Mesendoderm (in vitro differentiated cells): Measurements from ENCODE around the gene CPEB2.

Experiments
- DNase-seq: peaks from one replicate; pipeline ENCODE4 v3.0.0; 2013
- H2AK5ac ChIP-seq: 2 replicates; pipeline ENCODE4 v1.6.1; 2013; ENCODE audit warnings: low read length, inconsistent platforms
- H2BK120ac ChIP-seq: 2 replicates; pipeline ENCODE4 v1.6.1; 2013; ENCODE audit warnings: low read depth, mild to moderate bottlenecking, low read length, moderate library complexity, mixed read lengths
- H2BK15ac ChIP-seq: replicated peaks from 2 replicates; pipeline ENCODE4 v1.6.1; 2013; ENCODE audit warnings: low read depth, mild to moderate bottlenecking, moderate library complexity
- H2BK5ac ChIP-seq: 2 replicates; pipeline ENCODE4 v1.6.1; 2013; ENCODE audit warnings: low read length, inconsistent platforms
- H3K18ac ChIP-seq: 2 replicates; pipeline ENCODE4 v1.6.1; 2013; ENCODE audit warnings: mild to moderate bottlenecking, low read length, mixed read lengths
- H3K23ac ChIP-seq: one replicate; pipeline ENCODE4 v1.6.1; 2013; ENCODE audit warnings: low read length
- H3K27ac ChIP-seq: 2 replicates; pipeline ENCODE4 v1.5.1; 2013; ENCODE audit warnings: low read depth, mild to moderate bottlenecking, inconsistent platforms, low read length, moderate library complexity
- H3K27me3 ChIP-seq: 2 replicates; pipeline ENCODE4 v1.6.1; 2013; ENCODE audit warnings: low read length, control low read depth, mild to moderate bottlenecking, inconsistent platforms; ENCODE audit not compliant: insufficient read depth, poor library complexity
- H3K36me3 ChIP-seq: 2 replicates; pipeline ENCODE4 v1.6.1; 2013; ENCODE audit warnings: low read length, inconsistent platforms; ENCODE audit not compliant: control insufficient read depth, insufficient read depth
- H3K4ac ChIP-seq: one replicate; pipeline ENCODE4 v1.6.1; 2013; ENCODE audit warnings: low read depth, mild to moderate bottlenecking, low read length, moderate library complexity
- H3K4me1 ChIP-seq: 2 replicates; pipeline ENCODE4 v1.6.1; 2013; ENCODE audit warnings: low read depth, low read length, inconsistent platforms; ENCODE audit not compliant: control insufficient read depth
- H3K4me2 ChIP-seq: 2 replicates; pipeline ENCODE4 v1.6.1; 2013; ENCODE audit warnings: low read length
- H3K4me3 ChIP-seq: 2 replicates; pipeline ENCODE4 v1.5.1; 2013; ENCODE audit warnings: mild to moderate bottlenecking, low read length
- H3K56ac ChIP-seq: one replicate; pipeline ENCODE4 v1.6.1; 2013; ENCODE audit warnings: low read length
- H3K79me1 ChIP-seq: 2 replicates; pipeline ENCODE4 v1.6.1; 2013; ENCODE audit warnings: low read length, inconsistent platforms
- H3K79me2 ChIP-seq: 2 replicates; pipeline ENCODE4 v1.6.1; 2013; ENCODE audit warnings: mild to moderate bottlenecking, low read length; ENCODE audit not compliant: control insufficient read depth, insufficient read depth
- H3K9ac ChIP-seq: 2 replicates; pipeline ENCODE4 v1.6.1; 2013; ENCODE audit warnings: low read length, inconsistent platforms
- H4K5ac ChIP-seq: one replicate; pipeline ENCODE4 v1.6.1; 2013; ENCODE audit warnings: low read length
- H4K8ac ChIP-seq: one replicate; pipeline ENCODE4 v1.6.1; 2013; ENCODE audit warnings: low read depth, mild to moderate bottlenecking, control low read depth, low read length, moderate library complexity
- WGBS: extraction: QIAGEN DNeasy Blood & Tissue Kit; methylation state at CpG from one replicate; pipeline ENCODE4 v1.1.7; 2013; ENCODE audit warnings: low lambda C conversion rate, missing lambda C conversion rate; ENCODE audit not compliant: insufficient coverage; ENCODE audit errors: extremely low coverage; 5-methylcytosine and 5-hydroxymethylcytosine counted together

The CPEB2 gene

GRCh38 chr4:15065516-15065915, 63.2 kb downstream of the CPEB2 start:
- Histone ChIP-seq H3K4me3 (no peak overlapping the region), H3K4me1 (no peaks in the 10 kb centered on the region), H3K27ac (no peak overlapping the region), H3K23ac (no peak overlapping the region), H4K8ac (no peak overlapping the region), H2BK5ac (no peak overlapping the region), H2AK5ac (no peak overlapping the region), H3K79me2 (no peaks in the 10 kb centered on the region), H2BK120ac (no peak overlapping the region), H2BK15ac (no peak overlapping the region), H3K18ac (no peak overlapping the region), H3K4me2 (no peak overlapping the region), H4K5ac (no peak overlapping the region), H3K79me1 (no peaks in the 10 kb centered on the region), H3K36me3 (no peaks in the 10 kb centered on the region), H3K9ac (no peak overlapping the region), H3K27me3 (no peaks in the 10 kb centered on the region), H3K4ac (no peak overlapping the region), H3K56ac (no peak overlapping the region)
- no peak for DNase-seq
- no CpG with 5 or more reads among the region's 5 CpGs for WGBS

DNA sequence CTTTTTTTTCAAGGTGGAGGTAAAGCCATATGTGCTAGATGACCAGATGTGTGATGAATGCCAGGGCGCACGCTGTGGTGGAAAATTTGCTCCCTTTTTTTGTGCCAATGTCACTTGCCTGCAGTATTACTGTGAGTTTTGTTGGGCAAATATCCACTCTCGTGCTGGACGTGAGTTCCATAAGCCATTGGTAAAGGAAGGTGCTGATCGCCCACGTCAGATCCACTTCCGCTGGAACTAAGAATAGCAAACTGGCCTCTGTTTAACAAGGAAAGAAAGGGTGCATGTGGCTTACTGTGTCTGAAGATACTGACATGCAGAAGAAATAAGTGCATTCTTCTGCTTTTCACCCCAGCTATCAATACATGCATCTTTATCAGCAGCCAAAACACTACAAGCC, 63.9 kb downstream of the CPEB2 start:
- no peaks in the 10 kb centered on the region for H3K36me3 ChIP-seq
- DNase-seq, result no peak
- no peak overlapping the region for H2AK5ac ChIP-seq

DNA sequence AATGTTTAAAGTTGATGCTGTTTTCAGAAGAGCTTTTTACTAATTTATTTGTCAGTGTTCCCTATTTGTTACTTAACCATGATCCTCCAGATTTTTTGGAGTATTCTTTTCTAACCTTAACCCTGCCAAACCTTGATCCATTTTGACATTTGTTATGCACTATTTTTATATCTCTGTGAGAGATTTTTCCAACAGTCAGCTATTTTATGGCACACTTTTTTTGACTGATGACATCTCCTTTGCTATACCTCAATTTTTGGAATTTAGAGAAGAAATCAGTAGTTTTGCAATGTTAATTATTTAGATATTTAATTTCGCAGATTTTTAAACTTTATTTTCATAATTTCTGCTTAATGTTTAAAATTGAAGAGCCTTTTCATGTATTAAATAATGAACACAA, 66.0 kb downstream of the CPEB2 start:
- H4K5ac ChIP-seq, result no peak overlapping the region
- no peak overlapping the region for H2AK5ac ChIP-seq
- no peak overlapping the region for H3K23ac ChIP-seq
- H3K27me3 ChIP-seq, result no peaks in the 10 kb centered on the region
- no peak overlapping the region for H2BK5ac ChIP-seq
- H3K4ac ChIP-seq, result no peak overlapping the region
- H3K79me2 ChIP-seq, result no peaks in the 10 kb centered on the region
- H3K4me3 ChIP-seq, result no peak overlapping the region
- no peak overlapping the region for H3K9ac ChIP-seq
- no peak overlapping the region for H3K27ac ChIP-seq
- no peak overlapping the region for H3K18ac ChIP-seq
- H2BK120ac ChIP-seq, result no peak overlapping the region
- no peaks in the 10 kb centered on the region for H3K36me3 ChIP-seq
- no peak overlapping the region for H4K8ac ChIP-seq
- H3K79me1 ChIP-seq, result no peaks in the 10 kb centered on the region
- no peaks in the 10 kb centered on the region for H3K4me1 ChIP-seq
- H3K56ac ChIP-seq, result no peak overlapping the region
- H2BK15ac ChIP-seq, result no peak overlapping the region
- no peak for DNase-seq
- 100% methylated on average over 1 of the region's 1 CpG for WGBS
- no peak overlapping the region for H3K4me2 ChIP-seq

More for the DNA sequence above, 63.9 kb downstream of the CPEB2 start:
- WGBS, result no CpG with 5 or more reads among the region's 7 CpGs
- no peak overlapping the region for H3K27ac ChIP-seq
- H3K23ac ChIP-seq, result no peak overlapping the region
- no peak overlapping the region for H3K4ac ChIP-seq
- H2BK15ac ChIP-seq, result no peak overlapping the region
- H3K18ac ChIP-seq, result no peak overlapping the region
- no peak overlapping the region for H3K9ac ChIP-seq
- no peak overlapping the region for H4K8ac ChIP-seq
- no peak overlapping the region for H2BK5ac ChIP-seq
- no peaks in the 10 kb centered on the region for H3K79me2 ChIP-seq
- no peaks in the 10 kb centered on the region for H3K79me1 ChIP-seq
- H3K56ac ChIP-seq, result no peak overlapping the region
- H3K27me3 ChIP-seq, result no peaks in the 10 kb centered on the region
- no peak overlapping the region for H3K4me3 ChIP-seq
- no peaks in the 10 kb centered on the region for H3K4me1 ChIP-seq
- H4K5ac ChIP-seq, result no peak overlapping the region
- no peak overlapping the region for H3K4me2 ChIP-seq
- H2BK120ac ChIP-seq, result no peak overlapping the region

GRCh38 chr4:15075875-15076274, 73.6 kb downstream of the CPEB2 start:
- Histone ChIP-seq H2BK120ac (no peak overlapping the region), H3K79me2 (no peaks in the 10 kb centered on the region), H4K5ac (no peak overlapping the region), H3K23ac (no peak overlapping the region), H3K56ac (no peak overlapping the region), H3K79me1 (no peaks in the 10 kb centered on the region), H3K9ac (no peak overlapping the region), H2AK5ac (no peak overlapping the region), H3K4ac (no peak overlapping the region), H3K4me2 (no peak overlapping the region), H3K4me1 (no peaks in the 10 kb centered on the region), H3K4me3 (no peak overlapping the region), H3K18ac (no peak overlapping the region), H4K8ac (no peak overlapping the region), H2BK15ac (no peak overlapping the region), H2BK5ac (no peak overlapping the region), H3K27ac (no peak overlapping the region), H3K27me3 (no peaks in the 10 kb centered on the region), H3K36me3 (no peaks in the 10 kb centered on the region)
- no peak for DNase-seq

- Histone ChIP-seq H3K4me1 (no peaks in the 10 kb centered on the region), H3K4me3 (no peak overlapping the region), H3K4me2 (no peak overlapping the region), H3K27ac (no peak overlapping the region), H2BK5ac (no peak overlapping the region), H3K23ac (no peak overlapping the region), H2BK15ac (no peak overlapping the region), H3K56ac (no peak overlapping the region), H3K18ac (no peak overlapping the region), H2AK5ac (no peak overlapping the region), H3K9ac (no peak overlapping the region), H3K79me1 (no peaks in the 10 kb centered on the region), H2BK120ac (no peak overlapping the region), H3K36me3 (no peaks in the 10 kb centered on the region), H3K4ac (no peak overlapping the region), H3K27me3 (no peaks in the 10 kb centered on the region), H3K79me2 (no peaks in the 10 kb centered on the region), H4K5ac (no peak overlapping the region), H4K8ac (no peak overlapping the region)
- DNase-seq, result no peak
- no CpG with 5 or more reads among the region's 2 CpGs for WGBS
These were observed 75.7 kb downstream of the CPEB2 start for GRCh38 chr4:15077969-15078368.

GRCh38 chr4:15078682-15079642, 76.7 kb downstream of the CPEB2 start:
- no peaks in the 10 kb centered on the region for H3K4me1 ChIP-seq
- H2AK5ac ChIP-seq, result no peak overlapping the region
- no peak for DNase-seq
- no peak overlapping the region for H2BK120ac ChIP-seq
- no peaks in the 10 kb centered on the region for H3K79me1 ChIP-seq
- H3K4ac ChIP-seq, result no peak overlapping the region
- no peak overlapping the region for H2BK15ac ChIP-seq
- no peak overlapping the region for H3K18ac ChIP-seq
- no peak overlapping the region for H3K27ac ChIP-seq
- no peak overlapping the region for H3K9ac ChIP-seq
- no CpG with 5 or more reads among the region's 8 CpGs for WGBS
- H3K79me2 ChIP-seq, result no peaks in the 10 kb centered on the region
- no peak overlapping the region for H4K5ac ChIP-seq
- H4K8ac ChIP-seq, result no peak overlapping the region
- no peaks in the 10 kb centered on the region for H3K36me3 ChIP-seq
- H3K4me2 ChIP-seq, result no peak overlapping the region
- no peak overlapping the region for H3K56ac ChIP-seq
- H3K23ac ChIP-seq, result no peak overlapping the region
- no peaks in the 10 kb centered on the region for H3K27me3 ChIP-seq
- H2BK5ac ChIP-seq, result no peak overlapping the region
- no peak overlapping the region for H3K4me3 ChIP-seq
